Midbrain (tissue), 1 donor: Measurements from ENCODE around the gene CFAP99.

ENCODE experiments used
- DNase-seq: peaks from one replicate; lab custom pipeline; 2025; lab: John Stamatoyannopoulos, UW

The CFAP99 gene

GRCh38 chr4:2411786-2412510, 6.8 kb upstream of the CFAP99 start:
- no peak for DNase-seq

- no peak for DNase-seq
Measured at GRCh38 chr4:2412534-2412884, 6.2 kb upstream of the CFAP99 start.

- peak; percentile 68 for DNase-seq
Measured at GRCh38 chr4:2412885-2413716, 5.7 kb upstream of the CFAP99 start.

DNA sequence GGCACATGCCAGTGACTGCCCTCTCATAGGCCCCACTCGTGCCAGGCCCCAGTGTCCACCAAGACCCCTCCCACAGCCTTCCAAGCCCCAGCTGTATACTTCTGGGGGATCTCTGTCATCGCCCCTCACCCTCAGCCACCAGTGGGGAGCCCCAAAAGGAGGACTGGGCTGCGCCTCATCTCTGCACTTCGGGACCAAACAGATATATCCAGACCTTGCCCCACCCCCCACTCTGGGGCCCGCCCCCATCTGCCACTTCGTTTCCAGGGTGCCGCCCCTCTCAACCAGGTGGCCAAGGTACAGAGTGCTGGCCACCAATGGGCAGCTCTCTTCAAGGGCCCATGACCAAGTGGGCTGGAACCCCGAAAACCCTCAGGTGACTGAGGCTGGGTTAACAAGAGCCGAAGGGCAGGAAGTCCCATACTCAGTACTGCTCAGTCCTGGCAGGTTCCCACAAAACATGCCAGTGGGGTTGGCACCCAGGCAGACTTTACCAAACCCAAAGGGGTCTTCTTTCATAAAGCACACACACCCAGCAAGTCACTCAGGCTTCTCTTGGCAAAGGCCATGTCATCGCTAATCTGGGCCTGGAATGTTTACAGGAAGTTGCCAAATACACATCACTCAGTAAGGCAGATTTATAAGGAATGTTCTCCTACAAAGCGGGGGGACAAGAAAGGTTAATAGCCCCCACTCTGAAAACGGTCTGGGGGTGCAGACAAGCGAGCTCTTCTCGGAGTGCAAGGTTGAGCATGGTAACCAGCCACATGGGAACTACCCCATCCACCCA, 4.7 kb upstream of the CFAP99 start:
- DNase-seq, result no peak

- no peak for DNase-seq
Measured at GRCh38 chr4:2415213-2415612, 3.5 kb upstream of the CFAP99 start.

GRCh38 chr4:2415881-2416563, 2.7 kb upstream of the CFAP99 start:
- no peak for DNase-seq

DNA sequence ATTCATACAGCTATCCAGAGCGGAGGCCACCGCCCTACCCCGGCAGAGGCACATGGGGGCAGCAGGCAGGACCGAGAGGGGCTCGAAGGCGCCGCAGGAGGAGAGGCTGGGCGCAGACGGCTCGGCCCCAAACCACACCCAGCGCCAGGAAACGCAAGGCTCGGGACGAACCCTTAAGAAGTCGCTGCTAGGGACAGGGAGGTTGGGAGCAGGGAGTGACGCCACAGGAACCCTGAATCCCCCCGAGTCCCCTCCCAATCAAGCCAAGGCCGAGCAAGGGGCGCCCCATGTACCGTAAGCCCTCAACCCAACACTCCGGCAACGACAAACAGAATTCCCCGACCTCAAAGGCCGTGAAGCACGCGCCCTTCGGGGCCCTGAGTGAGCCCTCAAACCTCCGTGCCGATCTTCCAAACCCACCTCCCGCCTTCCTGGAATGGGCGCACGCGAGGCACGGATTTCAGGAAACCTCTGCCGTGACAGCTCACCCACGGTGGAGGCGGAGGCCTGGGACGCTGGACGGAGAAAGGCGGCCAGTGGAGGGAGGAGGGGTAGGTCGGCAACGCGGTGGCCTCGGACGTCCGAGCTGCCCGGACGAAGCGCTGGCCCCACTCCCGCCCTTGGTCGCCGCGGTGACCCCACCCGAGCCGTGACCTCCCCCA, 2.1 kb upstream of the CFAP99 start:
- DNase-seq, result no peak

- DNase-seq, result no peak
Measured at GRCh38 chr4:2417226-2417764, 1.5 kb upstream of the CFAP99 start.

DNA sequence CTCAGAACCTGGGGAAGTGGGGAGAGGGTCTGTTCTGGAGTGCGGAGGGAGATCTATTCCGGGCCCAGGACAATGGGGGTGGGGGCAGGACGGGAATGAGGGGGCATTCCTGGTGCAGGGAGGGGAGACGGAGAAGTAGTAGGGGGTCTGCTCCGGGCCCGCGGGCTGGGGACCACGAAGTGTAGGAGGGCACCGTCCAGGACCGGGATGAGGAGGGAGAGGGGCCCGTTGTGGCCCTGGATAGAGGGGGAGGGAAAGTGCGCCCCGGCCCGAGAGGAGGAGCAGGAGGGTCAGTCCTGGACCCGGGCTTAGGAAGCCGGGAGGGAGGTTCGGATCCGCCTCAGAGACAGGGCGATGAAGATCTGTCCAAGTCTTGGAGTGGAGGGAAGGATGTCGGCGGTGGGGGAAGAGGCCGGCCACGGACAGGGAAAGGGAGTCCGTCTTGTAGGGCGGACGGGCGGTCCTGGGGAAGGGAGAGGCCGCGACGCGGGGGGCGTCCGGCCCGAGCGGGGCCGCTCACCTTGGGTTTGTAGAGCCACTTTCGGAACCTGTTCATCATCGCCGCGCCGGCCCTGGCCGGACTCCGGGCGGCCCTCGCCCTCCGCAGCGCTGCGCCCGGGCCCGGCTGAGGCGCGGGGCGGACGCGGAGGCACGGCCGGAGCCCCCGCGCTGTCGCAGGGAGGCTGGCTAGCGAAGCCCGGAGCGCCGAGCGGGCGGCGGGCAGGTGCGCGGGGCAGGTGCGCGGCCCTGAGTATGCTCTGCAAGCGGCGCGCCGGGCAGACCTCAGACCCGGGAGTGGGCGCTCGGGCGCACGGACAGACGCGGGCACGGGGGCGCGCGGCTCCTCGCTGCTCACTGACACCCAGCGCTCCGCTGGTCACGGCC, 748 bp upstream of the CFAP99 start, which contains the start of gene ZFYVE28:
TSS of gene ZFYVE28 (minus strand) at position 881 of the 885 bp plus-strand sequence. CDS start at position 559, 322 bp downstream.
- DNase-seq, result no peak

DNA sequence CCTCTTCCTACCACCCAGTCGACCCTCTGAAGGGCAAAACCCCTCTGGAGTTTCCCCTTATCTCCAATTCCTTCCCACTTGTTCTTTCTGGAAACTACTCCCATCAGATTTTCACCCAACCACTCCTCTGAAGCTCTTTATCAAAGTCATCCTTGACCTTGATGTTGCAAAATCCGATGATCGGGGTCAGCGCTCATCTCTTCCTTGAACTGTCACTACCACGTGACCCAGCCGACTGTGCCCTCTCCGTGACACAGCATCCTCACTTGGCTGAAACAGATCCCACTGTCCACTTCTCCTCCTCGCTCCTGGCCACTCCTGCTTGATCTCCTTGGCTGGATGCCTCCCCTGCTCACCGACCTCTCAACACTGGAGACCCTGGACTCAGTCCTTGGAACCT, 1.1 kb downstream of the CFAP99 start:
- no peak for DNase-seq

DNA sequence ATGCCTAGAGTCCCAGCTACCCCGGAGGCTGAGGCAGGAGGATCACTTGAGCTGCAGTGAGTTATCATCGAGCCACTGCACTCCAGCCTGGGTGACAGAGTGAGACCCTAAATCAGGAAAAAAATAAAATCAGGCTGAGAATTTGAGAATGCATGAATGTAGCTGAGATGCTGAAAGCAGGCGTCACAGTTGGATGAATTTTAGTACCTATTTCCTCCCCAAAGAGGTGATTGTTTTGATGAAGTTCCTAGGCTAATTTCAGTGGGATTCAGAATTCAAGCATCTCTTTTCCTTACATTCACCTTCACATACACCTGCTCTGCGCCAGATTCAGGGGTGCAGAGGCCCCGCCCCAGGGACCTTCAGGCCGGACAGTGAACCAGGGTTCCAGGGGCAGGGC, 3.2 kb downstream of the CFAP99 start:
- no peak for DNase-seq

DNA sequence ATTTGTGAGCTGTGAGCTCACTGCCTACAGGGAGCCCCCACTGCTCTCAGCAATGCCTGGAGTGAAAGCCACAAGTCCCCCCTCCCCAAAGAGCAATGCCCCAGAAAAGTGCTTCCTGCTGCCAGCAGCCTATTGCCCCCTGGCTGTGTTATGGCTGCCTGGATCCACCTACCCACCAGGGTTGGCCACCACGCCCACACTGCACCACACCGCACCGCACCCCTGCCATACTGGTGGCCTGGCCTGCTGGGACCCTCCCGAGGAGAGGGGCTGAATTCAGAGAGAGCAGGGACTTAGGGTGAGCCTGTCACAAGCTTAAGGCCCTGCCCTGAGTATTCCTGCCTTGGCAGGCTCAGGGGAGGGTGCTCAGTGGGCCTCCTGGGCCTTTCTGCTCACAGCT, 4.3 kb downstream of the CFAP99 start:
- no peak for DNase-seq

- no peak for DNase-seq
Measured at GRCh38 chr4:2423695-2424094, 4.9 kb downstream of the CFAP99 start.

GRCh38 chr4:2424581-2424980, 5.8 kb downstream of the CFAP99 start:
- no peak for DNase-seq

- DNase-seq, result no peak
Measured at GRCh38 chr4:2425386-2426068, 6.8 kb downstream of the CFAP99 start.

- DNase-seq, result no peak
Measured at GRCh38 chr4:2426069-2426397, 7.3 kb downstream of the CFAP99 start.

DNA sequence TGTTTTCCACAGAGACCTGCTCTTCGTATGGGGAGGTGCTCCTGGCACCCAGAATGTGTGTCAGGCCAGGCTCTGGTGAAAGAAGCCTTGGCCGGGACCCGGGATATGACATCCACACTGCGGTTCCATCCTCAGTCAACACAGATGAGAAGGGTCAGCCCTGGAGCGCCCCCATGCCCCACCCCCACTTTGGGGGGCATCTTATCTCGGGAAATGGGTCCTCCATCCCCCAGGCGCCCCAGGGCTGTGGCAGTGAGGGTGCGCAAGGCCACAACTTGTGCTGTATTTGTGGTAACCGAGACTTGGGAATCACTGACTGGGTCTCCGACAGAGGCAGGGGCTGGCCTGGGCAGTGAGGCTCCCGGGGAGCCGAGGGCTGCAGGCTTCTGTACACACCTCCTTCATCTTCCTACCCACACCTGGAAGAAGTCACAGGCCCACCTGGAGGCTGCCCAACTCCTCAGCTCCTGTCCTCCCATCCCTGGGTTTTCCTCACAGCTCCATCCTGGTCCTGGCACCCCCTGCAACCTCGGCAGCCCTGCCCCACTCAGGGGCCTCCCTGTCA, 8.0 kb downstream of the CFAP99 start:
- no peak for DNase-seq

DNA sequence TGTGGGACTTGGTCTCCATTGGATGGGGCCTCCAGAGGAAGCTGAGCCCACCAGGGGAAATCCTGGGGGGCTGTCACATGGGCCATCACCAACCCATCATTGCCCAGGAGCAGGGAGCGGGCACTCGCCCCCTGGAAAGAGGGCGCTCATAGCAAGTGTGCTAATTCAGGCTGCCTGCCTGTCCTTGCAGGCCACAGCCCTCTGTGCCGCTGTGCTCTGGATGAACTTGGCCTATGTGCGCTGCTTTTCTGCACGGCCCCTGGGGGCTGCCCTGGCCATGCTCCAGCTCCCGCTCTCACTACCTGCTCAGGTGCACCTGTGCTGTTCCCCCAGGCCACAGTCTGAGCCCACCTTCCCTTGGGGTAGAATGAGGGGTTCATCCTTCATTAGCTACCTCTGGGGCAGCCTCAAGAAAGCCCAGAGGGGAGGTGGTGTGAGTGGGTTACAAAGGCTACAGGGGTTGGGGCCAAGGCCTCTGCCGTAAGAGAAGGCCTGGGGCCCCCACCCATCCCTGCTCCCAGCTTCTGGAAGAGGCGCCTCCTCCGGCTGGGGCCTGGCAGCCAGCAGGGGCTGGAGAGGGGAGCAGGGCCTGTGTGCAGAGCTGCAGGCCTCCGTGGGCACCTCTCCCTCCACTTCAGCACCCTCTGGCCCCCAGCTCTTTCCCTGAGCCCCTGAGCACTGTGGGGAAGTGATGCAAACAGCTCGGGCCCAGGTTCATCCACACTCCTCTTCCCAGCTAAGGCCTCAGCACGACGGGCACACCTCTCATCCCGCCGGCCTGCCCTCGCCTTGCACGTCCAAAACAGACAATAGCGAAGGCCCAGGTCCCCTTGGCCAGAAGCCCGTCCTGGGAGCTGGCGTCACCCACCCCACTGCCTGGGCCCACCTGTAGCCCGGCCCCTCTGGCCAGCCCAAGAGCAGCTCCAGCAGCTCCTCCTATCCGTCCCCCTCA, 8.9 kb downstream of the CFAP99 start:
- DNase-seq, result no peak
